SW480 (cell line): Measurements from ENCODE around the gene GFOD2.
A peak's percentile ranks its signal among the peaks of the same experiment; 100 is the strongest.

Source experiments
- DNase-seq: peaks from one replicate; pipeline ENCODE4 v3.0.0-alpha.2; 2016; ENCODE audit warnings: low spot score

The GFOD2 gene

DNA sequence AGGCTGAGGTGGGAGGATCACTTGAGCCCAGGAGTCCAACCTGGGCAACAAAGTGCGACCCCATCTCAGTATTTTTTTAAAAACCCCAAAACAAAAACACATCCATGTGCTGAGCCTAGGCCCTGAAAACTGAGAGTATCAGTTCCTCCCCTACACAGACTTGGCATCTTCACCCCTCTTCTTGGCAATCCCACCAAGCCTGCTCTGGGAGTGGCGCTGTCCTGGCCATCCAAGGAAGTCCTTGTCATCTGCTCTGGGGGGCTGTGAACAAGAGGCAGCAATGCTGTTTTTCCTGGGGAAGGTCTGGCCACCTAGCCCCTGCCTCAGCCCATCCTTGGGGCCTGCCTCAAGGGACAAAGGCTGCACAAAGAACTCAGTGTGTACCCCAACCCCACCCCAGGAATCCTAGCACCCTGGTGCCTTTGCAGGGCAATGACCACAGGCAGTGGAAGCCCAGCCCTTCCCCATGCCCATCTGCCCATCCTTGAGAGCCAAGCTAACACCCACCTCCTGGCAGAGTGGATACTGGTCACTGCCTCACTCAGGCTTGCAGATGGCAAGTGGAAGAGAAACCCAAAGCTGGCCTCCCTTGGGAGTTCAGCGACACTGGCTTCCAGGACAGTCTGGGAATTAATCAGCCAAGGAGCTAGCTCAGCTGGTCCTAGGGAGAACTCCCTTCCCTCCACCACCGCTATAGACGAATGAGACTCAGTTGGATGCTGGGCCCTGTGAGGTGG, 14.8 kb upstream of the GFOD2 start:
- no peak for DNase-seq

DNA sequence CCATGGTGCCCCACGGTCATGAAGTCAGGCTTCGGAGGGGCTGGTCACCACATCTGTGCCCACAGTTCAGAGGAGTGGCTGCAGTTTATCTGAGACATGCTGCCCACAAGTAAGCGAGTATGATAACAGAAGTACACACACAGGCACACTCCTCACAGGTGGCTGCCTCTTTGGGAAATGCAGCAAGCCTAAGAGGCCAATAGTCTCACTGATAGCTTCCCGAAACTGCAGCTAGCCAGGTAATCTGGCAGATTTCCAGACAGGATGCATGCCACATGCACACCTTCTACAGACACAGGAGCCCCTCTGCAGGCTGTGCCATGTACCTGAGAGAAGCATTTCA, 12.6 kb upstream of the GFOD2 start:
- DNase-seq = no peak

DNA sequence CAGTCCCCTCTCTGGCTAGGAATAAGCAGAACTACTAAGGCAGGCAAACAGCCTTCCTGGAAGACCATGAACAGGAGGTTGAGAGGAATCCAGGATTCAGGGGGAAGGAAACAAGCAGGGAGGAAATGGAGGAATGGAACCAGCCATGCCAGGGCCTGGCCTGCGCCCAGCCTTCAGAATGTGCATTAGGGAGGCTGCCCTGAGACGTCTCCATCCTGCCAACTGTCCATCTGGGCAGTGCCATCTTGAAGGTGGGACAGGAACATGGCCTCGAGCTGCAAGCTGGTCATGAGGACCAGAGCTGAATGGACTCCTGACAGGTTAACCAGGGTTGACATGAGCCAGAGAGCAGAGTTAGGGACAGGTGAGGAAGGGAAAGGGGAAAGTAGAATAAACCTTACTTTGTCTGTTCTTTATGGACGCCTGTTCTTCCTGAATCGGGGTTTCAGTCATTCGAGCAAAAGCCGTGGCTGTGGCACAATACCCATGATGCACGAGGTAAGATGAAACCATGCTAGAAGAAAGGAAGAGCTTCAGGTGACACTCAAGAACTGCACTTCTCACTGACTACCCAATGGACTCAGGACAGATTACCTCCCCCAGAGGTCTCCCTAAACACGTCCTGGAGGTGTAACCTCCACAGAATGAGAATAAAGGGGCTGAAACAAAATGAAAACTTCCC, 12.1 kb upstream of the GFOD2 start:
- no peak for DNase-seq

DNA sequence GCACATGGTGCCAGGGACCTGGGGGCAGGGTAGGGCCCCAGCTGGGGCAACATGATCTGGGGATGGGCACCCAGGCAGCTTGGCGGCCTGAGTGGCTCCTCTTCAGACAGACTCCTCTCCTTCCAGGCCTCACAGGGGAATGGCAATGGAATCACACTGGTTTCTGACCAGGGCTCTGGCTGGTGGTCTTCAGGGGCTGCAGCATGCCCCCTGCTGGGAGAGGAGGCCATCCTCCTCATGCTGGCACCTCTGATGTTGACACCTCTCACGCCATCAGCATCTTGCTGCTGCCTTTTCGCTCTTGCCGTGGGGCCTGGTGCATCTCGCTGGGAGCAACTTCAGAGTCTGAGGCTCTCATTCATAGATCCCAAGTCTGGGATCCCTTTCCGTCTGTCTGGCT, 11.2 kb upstream of the GFOD2 start:
- DNase-seq = no peak

DNA sequence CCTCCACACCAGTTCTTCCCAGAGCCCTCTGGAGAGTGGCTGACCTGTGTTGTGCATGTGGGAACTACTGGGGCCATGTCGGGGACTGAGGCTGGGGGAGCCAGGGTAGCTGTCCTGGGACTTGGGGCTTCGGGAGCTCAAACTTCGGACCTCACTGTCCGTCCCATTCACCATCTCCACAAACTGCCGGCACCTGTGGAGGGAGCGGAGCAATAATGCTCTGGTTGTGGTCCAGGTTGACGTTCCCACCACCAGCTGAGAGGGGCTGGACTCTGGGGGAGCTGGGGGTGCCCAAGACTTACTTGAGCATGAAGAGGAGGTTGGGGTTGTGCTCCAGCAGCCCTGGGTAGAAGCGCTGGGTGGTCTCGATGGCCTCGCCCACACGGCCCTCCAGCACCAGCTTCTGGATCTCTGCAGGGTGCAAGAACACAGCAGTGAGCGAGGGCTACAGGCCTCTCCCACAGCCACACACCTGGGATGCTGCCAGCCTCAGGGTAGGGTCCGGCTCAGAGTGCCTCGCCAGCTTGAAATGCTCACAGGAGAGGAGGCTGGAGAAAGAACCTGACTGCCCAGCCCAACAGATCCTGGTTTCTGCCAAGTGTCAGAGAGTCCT, 10.6 kb upstream of the GFOD2 start:
- no peak for DNase-seq

DNA sequence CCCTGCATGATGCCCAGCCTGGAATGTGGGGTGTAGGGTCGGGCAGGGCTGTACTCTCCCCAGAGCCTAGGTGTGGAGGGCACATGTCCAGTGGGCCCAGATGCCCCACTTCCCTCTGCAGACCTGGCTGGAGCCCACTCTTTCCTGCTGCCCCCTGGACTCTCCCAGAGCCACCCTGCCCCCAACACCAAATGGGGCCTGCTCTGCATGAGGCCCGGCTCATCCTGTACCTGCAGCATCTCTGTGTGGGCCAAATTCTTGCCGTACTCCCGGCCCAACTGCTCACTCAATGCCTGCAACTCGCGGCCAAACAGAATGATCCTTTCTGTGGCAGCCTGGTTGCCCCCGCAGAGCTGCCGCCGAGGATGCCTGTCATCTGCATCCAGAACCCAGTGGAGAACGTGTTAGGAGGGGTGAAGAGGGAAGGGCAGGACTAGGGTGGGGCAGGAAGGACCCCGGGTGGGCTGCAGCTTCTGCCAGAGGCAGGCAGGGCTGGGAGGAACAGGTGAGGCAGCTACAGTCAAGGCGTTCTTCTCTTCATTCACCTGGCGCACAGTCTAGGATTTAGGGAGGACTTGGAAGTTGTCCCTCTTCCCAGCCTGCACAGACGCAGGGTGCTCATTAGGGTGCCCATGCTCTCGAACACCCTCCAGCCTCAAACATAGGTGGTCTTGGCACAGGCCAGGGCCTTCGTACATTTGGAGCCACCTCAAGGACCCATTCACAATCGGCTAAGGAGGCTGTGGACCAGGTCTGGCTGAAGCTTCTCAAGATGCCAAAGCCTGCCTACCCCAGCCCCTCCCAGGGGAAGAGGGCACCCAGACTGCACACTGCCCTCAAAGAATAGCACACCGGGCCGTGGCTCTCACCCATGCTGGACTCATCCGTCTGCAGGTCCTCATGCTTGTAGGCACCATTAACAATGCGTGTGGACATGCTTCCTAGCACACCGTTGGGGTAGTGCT, 8.7 kb upstream of the GFOD2 start:
- DNase-seq = no peak

DNA sequence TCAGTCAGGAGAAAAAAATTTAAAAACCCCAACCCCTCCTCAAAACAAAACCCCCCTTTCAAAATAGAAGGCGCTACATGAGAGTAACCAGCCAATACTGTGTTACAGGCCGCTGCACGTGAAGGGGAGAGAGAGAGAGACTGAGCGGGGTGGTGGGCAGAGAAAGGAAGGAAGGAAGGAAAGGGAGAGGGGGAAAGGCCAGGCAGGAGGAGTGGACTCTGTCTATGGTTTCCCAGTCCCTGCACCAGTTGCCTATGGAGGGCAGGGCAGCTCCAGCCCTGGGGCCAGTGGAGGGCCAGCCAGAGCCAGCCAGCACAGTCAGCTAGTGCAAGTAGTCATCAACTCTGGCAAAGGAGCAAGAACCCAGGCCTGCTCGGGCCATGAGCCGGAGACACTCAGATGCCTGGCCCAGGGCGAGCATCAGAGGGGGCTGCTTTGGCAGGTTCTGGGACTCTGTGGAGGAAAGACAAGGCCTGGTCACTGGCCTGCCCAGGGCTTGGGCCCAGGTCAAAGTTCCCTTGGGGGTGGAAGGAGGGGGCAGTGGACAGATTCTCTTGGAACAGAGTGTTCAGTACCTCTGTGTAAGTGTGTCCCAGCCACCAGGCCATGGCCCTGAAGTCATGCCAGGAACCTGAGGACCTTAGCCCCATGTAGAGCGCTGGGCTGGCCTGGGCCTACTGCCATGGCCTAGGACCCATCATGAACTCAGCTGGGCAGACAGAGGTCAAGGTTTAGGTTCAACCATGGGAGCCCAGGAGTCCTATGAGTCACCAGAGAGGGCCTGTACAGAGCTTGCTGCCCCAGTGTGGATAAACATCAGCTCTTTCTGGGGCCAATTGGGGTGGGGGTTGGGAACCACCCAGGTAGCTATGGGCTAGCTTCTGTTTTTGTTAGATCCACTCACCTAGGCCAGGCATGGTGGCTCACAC, 7.3 kb upstream of the GFOD2 start:
- DNase-seq = no peak

DNA sequence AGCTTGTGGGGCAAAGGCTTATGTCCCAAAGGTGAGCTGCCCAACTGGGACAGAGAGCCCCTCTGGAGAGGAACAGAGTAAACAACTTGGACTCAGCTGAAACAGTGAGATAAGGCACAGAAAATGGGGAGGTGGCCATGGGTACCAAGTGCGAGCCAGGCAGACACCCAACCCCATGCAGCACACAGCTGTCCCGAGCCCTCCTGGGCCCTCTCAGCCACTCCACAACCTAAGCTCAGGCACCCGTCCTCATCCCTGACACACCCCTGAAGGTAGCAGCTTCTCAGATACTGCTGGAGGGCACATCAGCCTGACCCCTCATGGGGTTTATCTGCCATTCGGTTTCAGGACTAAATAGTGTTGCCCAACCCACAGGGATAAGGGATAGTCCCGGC, 4.8 kb upstream of the GFOD2 start:
- DNase-seq = no peak

DNA sequence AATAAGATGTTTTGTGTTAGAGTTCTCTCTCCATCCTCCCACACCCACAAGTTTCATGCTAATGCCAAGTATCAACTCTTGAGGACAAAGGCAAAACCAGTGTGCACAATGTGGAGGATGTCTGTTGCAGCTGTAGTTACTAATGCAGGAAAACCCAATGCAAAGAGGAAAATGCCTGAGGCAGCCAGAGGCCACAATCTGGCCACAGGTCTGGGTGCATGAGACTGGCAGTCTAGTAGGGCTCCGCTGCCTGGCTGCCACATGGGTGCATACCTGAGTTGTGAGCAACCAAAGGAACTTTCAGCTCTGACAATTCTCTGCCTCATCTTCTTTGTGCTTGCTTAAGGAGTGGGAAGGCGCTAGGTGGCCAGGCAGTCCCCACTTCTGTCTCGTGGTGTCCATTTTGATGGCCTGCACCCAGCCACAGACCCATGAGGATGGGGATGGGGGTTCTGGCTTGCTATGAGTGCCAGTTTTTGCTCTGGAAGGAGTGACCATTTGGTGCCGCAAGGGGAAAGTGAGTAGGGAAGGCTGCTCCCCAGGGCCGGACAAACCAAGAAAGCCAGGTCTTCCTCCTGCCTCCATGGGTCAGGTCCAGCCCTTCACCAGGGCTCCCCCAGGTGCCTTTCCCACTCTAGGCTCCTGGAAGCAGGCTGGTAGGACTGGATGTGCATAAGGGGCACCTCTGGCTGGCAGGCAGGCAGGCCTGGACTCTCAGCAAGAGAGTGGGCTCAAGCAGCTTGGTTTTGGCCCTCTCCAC, 4.2 kb upstream of the GFOD2 start:
- no peak for DNase-seq

DNA sequence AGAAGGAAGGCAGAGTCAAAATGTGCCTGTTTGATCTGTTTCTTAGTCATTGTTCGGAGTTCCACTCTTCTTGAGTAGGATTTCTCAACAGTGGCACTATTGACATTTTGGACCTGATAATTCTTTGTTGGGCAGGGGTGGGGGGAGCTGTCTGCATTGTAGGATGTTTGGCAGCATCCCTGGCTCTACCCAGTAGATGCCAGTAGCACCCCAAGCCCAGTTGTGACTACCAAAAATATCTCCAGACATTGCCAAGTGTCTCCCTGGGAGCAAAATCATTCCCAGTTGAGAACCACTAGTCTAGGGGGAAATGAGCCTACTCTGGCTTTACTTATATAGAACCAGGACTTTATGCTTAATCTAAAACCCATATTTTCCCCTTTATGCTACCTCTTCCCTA, 1.1 kb upstream of the GFOD2 start:
- DNase-seq = no peak

DNA sequence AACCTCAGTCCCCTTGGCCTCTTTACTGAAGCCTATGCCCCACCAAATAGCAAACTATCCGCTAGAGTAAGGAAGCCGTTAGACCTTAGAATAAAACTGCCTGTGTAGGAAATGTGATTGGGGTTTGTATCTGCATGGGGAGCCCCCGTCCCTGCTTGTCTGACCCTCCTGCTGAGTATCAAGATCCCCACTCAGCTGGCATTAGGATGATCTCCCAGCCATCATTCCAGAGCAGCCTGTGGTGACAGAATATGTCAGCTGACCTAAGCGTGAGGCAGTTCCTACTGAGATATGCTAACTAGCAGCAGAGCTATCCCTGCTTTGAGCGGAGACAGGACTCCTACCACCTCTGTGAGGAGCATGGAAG, 645 bp upstream of the GFOD2 start:
- DNase-seq = peak; percentile 32

DNA sequence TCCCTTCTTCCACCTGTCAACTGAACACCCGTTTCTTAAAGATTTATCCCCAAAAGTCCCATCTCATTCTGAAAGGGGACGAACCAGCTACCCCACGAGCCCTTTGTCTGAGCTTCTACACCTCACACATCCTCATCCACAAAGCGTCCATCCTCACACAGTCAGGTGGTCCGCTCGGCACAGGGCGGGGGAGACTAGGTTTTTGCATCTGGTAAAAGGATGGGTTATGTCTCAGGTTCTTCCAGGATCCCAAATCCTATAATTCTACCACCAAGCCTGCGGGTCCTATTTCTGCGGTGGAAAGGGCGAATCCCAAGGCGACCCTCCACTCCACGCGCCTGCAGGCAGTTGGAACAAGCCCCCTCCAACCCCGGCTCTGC, 458 bp downstream of the GFOD2 start:
- no peak for DNase-seq

DNA sequence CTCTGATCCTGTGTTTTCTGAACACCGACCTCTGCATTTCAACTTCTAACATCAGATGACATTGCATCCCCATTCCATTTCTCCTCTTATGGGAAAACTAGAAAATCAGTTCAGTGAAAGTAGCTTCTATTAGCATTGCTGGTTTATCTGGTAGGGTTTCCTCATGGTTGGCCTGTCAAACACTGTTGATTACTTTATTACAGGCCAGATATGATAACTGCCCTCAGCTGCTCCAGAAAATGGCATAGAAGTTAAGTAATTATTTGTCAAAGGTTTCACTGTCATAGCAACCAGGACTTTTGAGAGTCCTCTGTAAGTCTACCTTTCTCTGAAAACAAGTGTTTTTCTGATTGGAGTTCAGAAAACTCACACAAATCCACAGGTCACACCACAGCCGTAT, 3.0 kb downstream of the GFOD2 start:
- DNase-seq = no peak

DNA sequence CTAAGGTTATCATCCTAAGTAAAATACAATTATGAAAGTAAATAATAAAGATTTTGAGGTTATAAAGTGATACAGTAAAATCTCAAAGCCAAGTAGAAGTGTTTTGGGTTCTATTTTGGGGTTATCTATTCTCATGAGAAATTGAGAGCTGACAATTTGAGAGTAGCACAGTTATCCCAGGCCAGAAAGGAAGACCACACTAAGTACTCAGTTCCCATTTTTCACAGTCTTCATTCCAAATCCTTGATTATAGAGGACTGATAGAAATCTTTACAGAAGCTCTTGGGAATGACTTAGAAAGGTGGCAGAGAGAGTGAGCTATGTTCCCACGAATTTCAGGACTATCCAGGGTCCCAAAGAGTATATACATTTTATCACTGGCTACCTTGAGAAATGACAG, 4.6 kb downstream of the GFOD2 start:
- DNase-seq = no peak

DNA sequence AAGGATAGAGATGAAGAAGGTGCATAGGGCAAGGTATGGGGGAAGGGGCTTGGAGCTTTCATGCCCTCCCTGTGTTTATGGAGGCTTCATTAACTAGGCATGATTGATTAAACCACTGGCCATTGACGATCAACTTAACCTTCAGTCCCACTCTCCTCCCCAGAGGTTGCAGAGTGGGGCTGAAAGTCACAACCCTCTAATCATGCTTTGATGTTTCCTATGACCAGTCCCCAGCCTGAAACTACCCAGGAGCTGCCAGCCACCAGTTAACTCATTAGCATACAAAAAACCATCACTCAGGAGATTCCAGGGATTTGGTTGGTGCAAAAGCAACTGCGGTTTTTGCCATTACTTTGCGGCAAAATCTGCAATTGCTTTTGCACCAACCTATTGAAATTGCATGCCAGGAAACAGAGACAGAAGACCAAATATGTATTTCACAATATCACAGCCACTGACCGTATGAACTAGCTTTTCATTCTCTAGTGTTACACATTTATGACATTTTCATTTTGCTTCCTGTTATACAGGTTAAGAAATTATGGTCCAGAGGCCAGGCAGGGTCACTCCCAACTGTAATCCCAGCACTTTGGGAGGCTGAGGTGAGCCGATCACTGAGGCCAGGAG, 5.4 kb downstream of the GFOD2 start:
- no peak for DNase-seq

DNA sequence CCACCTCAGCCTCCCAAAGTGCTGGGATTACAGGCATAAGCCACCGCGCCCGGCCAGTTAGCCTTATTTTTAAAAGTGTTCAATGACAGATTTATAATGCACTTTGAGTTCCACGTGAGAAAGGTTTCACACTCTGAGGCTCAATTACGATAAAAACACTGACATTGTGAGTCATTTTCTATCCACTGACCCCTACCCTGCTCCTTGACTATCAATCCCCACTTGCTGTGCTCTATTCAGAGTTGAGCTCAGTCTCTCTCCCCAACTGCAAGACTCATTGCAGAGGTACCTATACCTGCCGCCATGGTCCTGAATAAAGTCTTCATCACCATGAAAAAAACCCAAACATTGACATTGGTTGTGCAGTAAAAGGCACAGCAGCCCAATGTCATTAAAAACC, 8.5 kb downstream of the GFOD2 start:
- DNase-seq = no peak

DNA sequence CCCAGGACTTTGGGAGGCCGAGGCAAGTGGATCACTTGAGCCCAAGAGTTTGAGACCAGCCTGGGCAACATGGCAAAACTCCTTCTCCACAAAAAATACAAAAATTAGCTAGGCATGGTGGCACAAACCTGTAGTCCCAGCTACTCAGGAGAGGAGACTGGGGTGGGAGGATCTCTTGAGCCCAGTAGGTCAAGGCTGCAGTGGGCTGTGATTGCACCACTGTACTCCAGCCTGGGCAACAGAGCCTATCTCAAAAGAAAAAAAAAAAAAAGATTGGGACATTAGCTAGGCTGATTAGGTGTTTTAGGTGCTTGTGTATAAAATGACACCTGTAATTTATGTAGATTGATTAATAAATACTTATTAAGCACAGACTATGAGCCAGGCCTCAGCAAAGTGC, 10.1 kb downstream of the GFOD2 start:
- DNase-seq = no peak

DNA sequence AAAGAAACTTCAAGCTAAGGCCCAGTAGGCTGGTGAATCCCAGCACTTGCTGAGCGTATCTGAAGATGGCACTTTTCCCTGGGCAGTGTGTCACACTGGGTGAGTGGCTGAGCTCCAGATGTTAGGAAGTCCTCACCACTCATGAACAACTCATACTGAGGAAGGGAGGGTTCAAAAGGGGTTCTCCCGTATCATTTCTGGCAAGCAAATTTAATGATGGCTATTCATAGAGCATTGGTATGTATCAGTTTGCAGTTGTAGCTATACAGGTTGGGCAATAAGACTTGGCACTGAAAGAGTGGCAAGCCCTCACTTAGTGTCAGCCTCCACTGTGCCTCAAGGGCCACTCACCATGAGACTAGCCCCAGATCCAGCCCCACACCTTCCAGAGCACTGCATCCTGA, 10.7 kb downstream of the GFOD2 start:
- DNase-seq = no peak

DNA sequence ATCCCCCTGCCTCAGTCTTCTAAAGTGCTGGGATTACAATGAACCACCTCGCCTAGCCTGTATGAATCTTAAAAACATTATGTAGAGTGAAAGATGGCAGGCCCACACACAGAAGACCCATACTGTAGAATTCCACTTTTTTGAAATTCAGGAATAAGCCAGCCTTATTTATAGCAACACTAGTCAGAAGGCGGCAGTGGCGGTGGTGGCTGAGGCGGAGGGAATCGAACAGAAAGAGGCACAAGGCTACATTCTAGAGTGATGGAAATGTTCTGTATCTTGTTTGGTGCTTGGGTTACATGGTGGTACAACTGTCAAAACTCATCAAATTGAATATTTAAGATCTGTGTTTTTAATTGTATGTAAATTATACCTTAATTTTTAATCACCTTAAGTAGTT, 11.3 kb downstream of the GFOD2 start:
- DNase-seq = no peak

DNA sequence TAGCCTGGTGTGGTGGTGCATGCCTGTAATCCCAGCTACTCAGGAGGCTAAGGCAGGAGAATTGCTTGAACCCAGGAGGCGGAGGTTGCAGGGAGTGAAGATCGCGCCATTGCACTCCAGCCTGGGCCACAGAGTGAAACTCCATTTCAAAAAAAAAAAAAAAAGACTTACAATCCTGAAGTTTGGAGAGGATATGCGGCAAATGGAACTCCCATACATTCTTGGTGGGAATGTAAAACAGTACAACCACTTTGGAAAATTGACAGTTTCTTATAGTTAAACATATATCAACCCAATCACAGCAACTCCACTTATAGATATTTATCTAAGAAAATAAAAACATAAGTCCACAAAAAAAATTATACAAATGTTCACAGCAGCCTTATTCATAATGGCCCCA, 11.9 kb downstream of the GFOD2 start:
- no peak for DNase-seq
